NCI-H2196 treated with DMSO at 0.1 percent for 48 hours (cell line): ENCODE results near the gene ATRIP.

Source experiments
- DNase-seq: peaks from one replicate; lab custom pipeline; 2025; ENCODE audit not compliant: unreplicated experiment; lab: John Stamatoyannopoulos, UW

Gene ATRIP

GRCh38 chr3:48501196-48501595, 54.7 kb downstream of the ATRIP start:
- DNase-seq, result no peak

DNA sequence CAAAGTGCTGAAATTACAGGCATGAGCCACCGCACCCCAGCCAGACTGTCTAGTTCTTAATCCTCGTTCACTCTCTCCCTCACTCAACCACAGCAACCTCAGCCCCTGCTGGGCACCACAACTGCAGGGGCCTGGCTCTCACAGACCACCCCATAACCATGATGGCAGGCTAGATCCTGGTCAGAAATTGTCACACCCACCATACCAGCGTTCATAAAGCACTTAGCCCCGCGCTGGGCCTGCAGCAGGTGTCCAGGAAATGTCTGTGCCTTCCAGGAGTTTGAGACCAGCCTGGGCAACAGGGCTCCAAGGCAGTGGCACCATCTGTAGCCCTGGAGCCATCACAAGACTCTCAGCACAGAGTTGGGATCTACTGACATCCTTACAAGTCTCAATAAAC, 55.6 kb downstream of the ATRIP start:
- no peak for DNase-seq

DNA sequence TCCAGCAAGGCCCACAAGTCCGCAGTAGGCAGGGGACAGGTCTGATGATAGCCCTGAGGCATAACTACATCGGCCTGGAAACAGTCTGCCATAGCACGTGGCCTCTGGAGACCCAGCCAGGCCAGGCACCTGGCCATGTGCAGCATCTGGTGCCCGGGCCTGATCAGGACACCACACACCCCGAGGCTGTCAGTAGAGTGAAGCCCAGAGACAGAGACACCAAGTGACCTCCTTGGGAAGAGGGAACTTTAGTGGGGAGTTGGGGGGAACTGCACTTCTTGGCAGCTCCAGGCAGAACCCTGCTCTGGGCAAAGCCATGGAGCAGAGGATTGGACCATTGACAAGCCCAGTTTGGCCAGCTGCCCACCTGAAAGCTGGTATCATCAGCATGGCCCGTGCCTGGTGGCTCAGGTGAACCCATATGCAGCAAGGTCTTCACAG, 56.2 kb downstream of the ATRIP start:
- DNase-seq, result no peak

DNA sequence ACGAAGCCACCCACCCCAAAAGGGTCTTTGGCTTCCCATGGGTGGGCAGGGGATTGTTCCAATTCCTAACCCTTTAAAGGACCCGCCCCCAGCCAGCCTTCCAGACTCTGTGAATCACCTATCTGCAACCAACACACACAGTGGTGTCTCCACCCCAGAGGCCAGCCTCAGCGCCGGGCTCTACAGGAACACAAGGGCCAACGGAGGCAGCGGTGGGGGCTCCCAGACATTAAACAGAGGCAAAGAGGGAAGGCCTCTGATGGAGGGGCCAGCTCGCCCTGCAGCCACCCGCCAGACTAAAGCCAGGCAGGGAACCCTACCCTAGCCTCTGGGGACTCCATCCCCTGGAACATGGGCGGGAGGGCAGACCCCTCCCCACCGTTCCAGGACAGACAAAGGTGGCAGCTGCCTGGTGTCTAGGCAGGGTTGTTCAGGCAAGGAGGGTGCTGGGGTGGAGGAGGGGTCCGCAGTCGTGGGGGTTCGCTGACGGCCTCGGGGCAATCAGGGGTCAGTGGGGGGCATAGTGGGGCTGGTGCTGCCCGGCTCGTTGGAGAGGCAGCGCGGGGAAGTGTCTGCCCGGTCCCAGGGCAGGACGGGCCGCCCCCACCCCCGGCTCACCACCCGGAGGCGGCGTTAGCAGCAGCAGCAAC, 57.0 kb downstream of the ATRIP start:
- no peak for DNase-seq

- no peak for DNase-seq
These were observed 57.8 kb downstream of the ATRIP start, which contains the start of gene SHISA5 for GRCh38 chr3:48504051-48504946. Gene SHISA5, minus strand, starts transcription at chr3:48504174. Its CDS starts 80 bp downstream, at chr3:48504094.

- DNase-seq, result no peak
These were observed 58.6 kb downstream of the ATRIP start for GRCh38 chr3:48505146-48505545.

DNA sequence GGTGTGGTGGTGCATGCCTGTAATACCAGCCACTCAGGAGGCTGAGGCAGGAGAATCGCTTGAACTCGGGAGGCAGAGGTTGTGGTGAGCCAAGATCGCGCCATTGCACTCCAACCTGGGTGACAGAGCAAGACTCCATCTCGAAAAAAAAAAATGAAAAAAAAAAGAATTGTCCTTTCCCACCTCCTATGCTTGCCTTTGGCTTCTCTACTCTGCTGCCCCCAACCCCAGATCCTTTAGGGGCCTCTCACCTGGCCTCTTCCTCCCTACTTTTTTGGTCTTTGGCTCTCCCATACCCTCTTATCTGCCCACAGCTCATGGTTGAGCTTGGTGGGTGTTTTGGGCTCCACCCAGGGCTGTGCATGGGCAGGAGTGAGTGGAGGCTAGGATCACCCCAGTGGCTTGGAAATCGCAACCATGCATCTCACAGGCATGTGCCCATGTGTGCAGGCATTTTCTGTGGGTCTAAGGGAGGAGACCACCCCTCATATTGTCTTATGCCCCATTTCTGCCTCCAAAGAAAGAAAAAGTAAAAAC, 59.5 kb downstream of the ATRIP start:
- DNase-seq, result no peak

DNA sequence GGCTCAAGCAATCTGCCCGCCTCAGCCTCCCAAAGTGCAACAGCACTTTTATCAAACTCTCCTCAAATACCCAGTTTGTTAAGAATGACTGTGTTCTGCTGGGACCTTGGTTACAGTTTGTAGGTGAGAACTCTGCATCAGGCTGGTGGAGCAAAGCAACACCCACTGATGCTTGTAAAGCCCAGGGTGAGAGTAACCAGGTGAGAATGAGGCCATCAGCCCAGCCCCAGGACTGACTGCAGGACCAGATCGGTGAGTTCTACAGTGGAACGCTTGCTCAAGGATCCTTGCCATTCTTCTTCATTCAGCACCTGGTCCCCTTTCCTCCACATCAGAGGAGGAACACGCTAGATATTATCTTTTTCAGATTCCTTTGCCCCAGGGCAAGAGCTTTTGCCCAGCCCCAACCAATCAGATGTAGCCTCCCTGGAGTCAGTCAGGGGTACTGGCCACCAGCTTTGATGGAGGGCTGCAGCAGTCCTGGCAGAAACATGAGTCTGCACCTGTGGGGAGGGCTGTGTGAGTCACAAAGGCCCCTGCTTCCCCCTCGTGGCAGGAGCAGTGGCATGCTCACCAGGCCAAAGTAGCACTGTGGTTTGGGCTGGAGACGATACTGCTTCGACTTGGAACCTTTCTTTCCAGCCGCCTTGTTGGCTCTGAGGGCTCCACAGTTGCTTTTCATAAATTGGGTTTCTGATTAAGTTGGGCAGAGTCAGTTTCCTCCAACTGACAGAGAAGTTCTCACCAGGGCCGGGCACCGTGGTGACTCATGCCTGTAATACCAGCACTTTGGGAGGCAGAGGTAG, 60.9 kb downstream of the ATRIP start:
- DNase-seq, result no peak

DNA sequence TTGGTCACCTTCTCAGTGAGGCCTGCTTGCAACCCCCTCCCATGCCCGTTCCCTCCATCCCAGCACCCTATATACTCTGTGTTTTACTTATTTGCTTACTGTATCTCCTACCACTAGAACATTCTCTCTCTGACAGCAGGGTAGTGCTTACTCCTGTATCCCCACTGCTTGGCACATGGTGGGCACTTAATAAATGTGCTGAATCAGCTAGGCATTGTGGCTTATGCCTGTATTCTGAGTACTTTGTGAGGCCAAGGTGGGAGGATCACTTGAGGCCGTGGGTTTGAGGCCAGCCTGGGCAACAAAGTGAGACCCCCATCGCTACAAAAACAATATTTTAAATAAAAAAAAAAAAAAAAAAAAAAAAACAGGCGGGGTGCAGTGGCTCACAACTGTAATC, 65.0 kb downstream of the ATRIP start:
- DNase-seq, result no peak

GRCh38 chr3:48514431-48515227, 68.1 kb downstream of the ATRIP start:
- DNase-seq, result no peak
